HepG2 (cell line): ENCODE results near the gene FAM228B. TPM values are rescaled to one million over a fixed set of nuclear protein-coding genes. Genes with fewer than 3 reads are reported as not detected.

ENCODE experiments used
- ARID5B ChIP-seq: IDR thresholded peaks from 2 replicates; pipeline ENCODE4 v1.4.0; 2020; ENCODE audit warnings: mild to moderate bottlenecking, missing genetic modification reagents
- BRF2 ChIP-seq: sonication (generic); formaldehyde crosslinking; IDR thresholded peaks from 2 replicates; pipeline ENCODE4 v1.8.1; 2022; ENCODE audit warnings: mild to moderate bottlenecking, missing genetic modification reagents
- CBX1 ChIP-seq: IDR thresholded peaks from one replicate; pipeline ENCODE4 v1.6.1; 2016; ENCODE audit warnings: antibody characterized with exemption, low read depth
- JDP2 ChIP-seq: sonication (generic); formaldehyde crosslinking; IDR thresholded peaks from 2 replicates; pipeline ENCODE4 v1.8.1; 2022; ENCODE audit warnings: missing genetic modification reagents, borderline replicate concordance
- NAIF1 ChIP-seq: sonication (generic); formaldehyde crosslinking; IDR thresholded peaks from 2 replicates; pipeline ENCODE4 v1.5.0; 2020; ENCODE audit warnings: mild to moderate bottlenecking, missing genetic modification reagents, borderline replicate concordance
- PAF1 ChIP-seq: IDR thresholded peaks from 2 replicates; pipeline ENCODE4 v1.6.1; 2016; ENCODE audit warnings: missing genetic modification reagents, missing compliant biosample characterization
- POLR2G ChIP-seq: fragments of 200-400 bp; formaldehyde crosslinking; IDR thresholded peaks from 2 replicates; pipeline ENCODE4 v1.6.1; 2018; ENCODE audit warnings: mild to moderate bottlenecking, low read depth, low read length, moderate library complexity
- PTBP1 ChIP-seq: fragments of 200-400 bp; formaldehyde crosslinking; IDR thresholded peaks from 2 replicates; pipeline ENCODE4 v1.6.1; 2018; ENCODE audit warnings: low read length, low read depth; ENCODE audit not compliant: poor library complexity, severe bottlenecking
- TCF7L2 ChIP-seq: IDR thresholded peaks from 2 replicates; pipeline ENCODE4 v1.6.1; 2011; ENCODE audit warnings: mild to moderate bottlenecking, low read depth, low read length, moderate library complexity
- THYN1 ChIP-seq: sonication (generic); formaldehyde crosslinking; IDR thresholded peaks from 2 replicates; pipeline ENCODE4 v1.8.1; 2023; ENCODE audit warnings: low read depth, mild to moderate bottlenecking, moderate library complexity, missing genetic modification reagents, borderline replicate concordance
- ZBTB10 ChIP-seq: sonication (generic); formaldehyde crosslinking; IDR thresholded peaks from 2 replicates; pipeline ENCODE4 v1.4.0; 2020; ENCODE audit warnings: missing genetic modification reagents, borderline replicate concordance
- ZFY ChIP-seq: sonication (generic); formaldehyde crosslinking; IDR thresholded peaks from 2 replicates; pipeline ENCODE4 v1.4.0; 2020; ENCODE audit warnings: missing genetic modification reagents
- ZNF281 ChIP-seq: sonication (generic); formaldehyde crosslinking; IDR thresholded peaks from 2 replicates; pipeline ENCODE4 v1.4.0; 2020; ENCODE audit warnings: missing genetic modification reagents, borderline replicate concordance
- ZNF33A ChIP-seq: sonication (generic); formaldehyde crosslinking; IDR thresholded peaks from 2 replicates; pipeline ENCODE4 v1.5.1; 2020; ENCODE audit warnings: missing genetic modification reagents, mild to moderate bottlenecking, moderate library complexity, borderline replicate concordance
- ZNF512 ChIP-seq: sonication (generic); formaldehyde crosslinking; IDR thresholded peaks from 2 replicates; pipeline ENCODE4 v1.4.0; 2020; ENCODE audit warnings: mild to moderate bottlenecking, missing genetic modification reagents
- polyA plus RNA-seq, 8 experiments: library from polyadenylated mRNA; depleted of rRNA in 3 of 8; stranded (reverse) in 7 of 8; unstranded in 1 of 8; fragments of >200 nt; fragmentation: Illumina TruSeq in 4 of 8; extraction: Trizol in 4 of 8; gene quantifications; 2 replicates each; pipeline versions ENCODE4 v1.2.1 to v1.2.3, GENCODE V29; 2011 to 2016; ENCODE audit warnings: low read depth in 4 of 8, missing spikeins in 1 of 8, mixed read lengths in 1 of 8; ENCODE audit not compliant: insufficient read depth in 1 of 8
- total RNA-seq, 5 experiments: library from RNA; depleted of rRNA; stranded (reverse); fragments of >200 nt; fragmentation: Illumina TruSeq; extraction: Trizol; gene quantifications; 2 replicates each; pipeline ENCODE4 v1.2.3, GENCODE V29; 2016; ENCODE audit warnings: low read depth in 1 of 5

Gene FAM228B
- total and polyA plus RNA-seq, 2 of the 13 experiments (the other 11 are each of a cell fraction or from before 2014, with no cell fraction given), result 0.79 to 1.1 TPM

- TF ChIP-seq JDP2 (CRISPR knock-in tag) (no peak), ZBTB10 (CRISPR knock-in tag) (no peak), ZFY (CRISPR knock-in tag) (no peak), POLR2G (peak; percentile 92), ZNF512 (no peak; the same call in 1 of the 2 replicates), TCF7L2 (no peak), THYN1 (CRISPR knock-in tag) (no peak), ZNF33A (CRISPR knock-in tag) (peak; percentile 92; the same call in 1 of the 2 replicates), PTBP1 (no peak), ARID5B (CRISPR knock-in tag) (no peak; the same call in 1 of the 2 replicates), CBX1 (peak; percentile 80), ZNF281 (CRISPR knock-in tag) (no peak; the same call in 1 of the 2 replicates), NAIF1 (peak; percentile 72; the same call in 1 of the 2 replicates), BRF2 (no peak), PAF1 (CRISPR knock-in tag) (no peak)
Measured at GRCh38 chr2:24083567-24084385, 39.5 kb upstream of the FAM228B start (continued).
